K562 (cell line): ENCODE measurements around the gene ENTREP3. TPM values are rescaled to one million over a fixed set of nuclear protein-coding genes. Genes with fewer than 3 reads are reported as not detected.
"Not testable (repeated sequence)": the region's sequence is repeated elsewhere in the genome, so short reads cannot be mapped to it uniquely, and the experiment has no call there.

Experiments used
- ATAC-seq: fragments of 200-7000 bp; cut with Tn5 transposase; 3 replicates; pipeline ENCODE4 v1.9.1; 2020; ENCODE audit warnings: moderate library complexity
- BruUV-seq: library from RNA; stranded (reverse); fragments of 400-500 nt; replicated peaks from 2 replicates; lab custom pipeline; 2021; lab: Mats Ljungman, UMichigan
- CTCF ChIA-PET: fragments of 300-600 bp; formaldehyde crosslinking; extraction: SDS; loops from one replicate; lab custom pipeline; 2021; ENCODE audit warnings: low intra/inter-chr PET ratio; lab: Yijun Ruan, JAX
- POLR2A ChIA-PET: fragments of 300-600, 350-650 bp; sonication (Branson Sonifier 250); formaldehyde crosslinking; extraction: SDS; loops from one replicate; lab custom pipeline; 2021; ENCODE audit warnings: antibody characterized with exemption, inconsistent platforms; lab: Yijun Ruan, JAX
- DNase-seq, 4 experiments: peaks; one replicate each; pipeline versions ENCODE4 v3.0.0 to v3.0.0-alpha.2; 2011 to 2018; ENCODE audit warnings: low spot score in 3 of 4, mixed read lengths in 3 of 4; ENCODE audit errors: extremely low read depth in 1 of 4
- FAIRE-seq: peaks from 2 replicates; lab custom pipeline; 2011; peaks lifted over from hg19 to GRCh38; lab: Jason Lieb, UNC
- H2AFZ ChIP-seq: 2 replicates; pipeline ENCODE4 v1.6.0; 2011; ENCODE audit warnings: low read depth, low read length, control low read depth, inconsistent platforms
- H3K27ac ChIP-seq: fragments of 200-600 bp; 3 replicates; pipeline ENCODE4 v1.8.0; 2011; ENCODE audit warnings: low read depth, mild to moderate bottlenecking, control low read depth, inconsistent platforms, low read length, moderate library complexity, mixed read lengths; ENCODE audit errors: extremely low read depth
- H3K27me3 ChIP-seq, 2 experiments: fragments of 300-600 bp in 1 of 2; 2 replicates in 1 of 2; 3 replicates in 1 of 2; pipeline versions ENCODE4 v1.6.0 to v1.8.0; 2011; ENCODE audit warnings: inconsistent platforms in 2 of 2, low read length in 2 of 2, mild to moderate bottlenecking in 1 of 2, mixed read lengths in 1 of 2, moderate library complexity in 1 of 2; ENCODE audit not compliant: control insufficient read depth in 2 of 2, insufficient read depth in 2 of 2
- H3K36me3 ChIP-seq: fragments of 300-600 bp; 3 replicates; pipeline ENCODE4 v1.8.0; 2011; ENCODE audit warnings: mild to moderate bottlenecking, low read length, inconsistent platforms; ENCODE audit not compliant: control insufficient read depth, insufficient read depth
- H3K4me1 ChIP-seq, 2 experiments: fragments of 200-600 bp in 1 of 2; replicated peaks in 1 of 2; 2 replicates in 1 of 2; 3 replicates in 1 of 2; pipeline versions ENCODE4 v1.5.1 to v1.8.0; 2011; ENCODE audit warnings: inconsistent platforms in 2 of 2, low read length in 2 of 2, mild to moderate bottlenecking in 1 of 2, mixed read lengths in 1 of 2, moderate library complexity in 1 of 2; ENCODE audit not compliant: control insufficient read depth in 2 of 2, insufficient read depth in 2 of 2
- H3K4me2 ChIP-seq: 2 replicates; pipeline ENCODE4 v1.6.1; 2011; ENCODE audit warnings: low read length, control low read depth, inconsistent platforms, mixed read lengths; ENCODE audit not compliant: insufficient read depth
- H3K4me3 ChIP-seq: fragments of 200-600 bp; sonication (generic), shearing (Covaris generic); 2 replicates; pipeline ENCODE4 v1.5.1; 2016; ENCODE audit warnings: control low read depth, inconsistent platforms
- H3K79me2 ChIP-seq: fragments of 200-600 bp; 3 replicates; pipeline ENCODE4 v1.8.0; 2011; ENCODE audit warnings: low read length, inconsistent platforms; ENCODE audit not compliant: control insufficient read depth, insufficient read depth
- H3K9ac ChIP-seq, 2 experiments: 2 replicates each; pipeline versions ENCODE4 v1.6.0 to v1.6.1; 2011; ENCODE audit warnings: low read depth in 2 of 2, low read length in 2 of 2, control low read depth in 1 of 2, inconsistent platforms in 1 of 2, mild to moderate bottlenecking in 1 of 2, mixed read lengths in 1 of 2; ENCODE audit not compliant: insufficient read depth in 1 of 2
- H3K9me1 ChIP-seq: one replicate; pipeline ENCODE4 v1.6.0; 2011; ENCODE audit warnings: inconsistent platforms, mild to moderate bottlenecking, low read length, moderate library complexity; ENCODE audit not compliant: control insufficient read depth, insufficient read depth
- H3K9me3 ChIP-seq: replicated peaks from 2 replicates; pipeline ENCODE4 v1.5.1; 2011; ENCODE audit warnings: low read depth, low read length, inconsistent platforms; ENCODE audit not compliant: control insufficient read depth, insufficient read depth
- H4K20me1 ChIP-seq: replicated peaks from 2 replicates; pipeline ENCODE4 v1.6.1; 2011; ENCODE audit warnings: low read length, inconsistent platforms, mixed read lengths; ENCODE audit not compliant: control insufficient read depth, insufficient read depth
- CBFA2T3 ChIP-seq: fragments of 450-650 bp; IDR thresholded peaks from 2 replicates; pipeline ENCODE4 v1.6.1; 2017
- MTA2 ChIP-seq: fragments of 450-650 bp; IDR thresholded peaks from 2 replicates; pipeline ENCODE4 v1.6.1; 2016; ENCODE audit warnings: low read depth
- PKNOX1 ChIP-seq: fragments of 450-650 bp; IDR thresholded peaks from 2 replicates; pipeline ENCODE4 v1.6.1; 2016
- SPI1 ChIP-seq: IDR thresholded peaks from 2 replicates; pipeline ENCODE4 v1.6.1; 2011; ENCODE audit warnings: low read depth, low read length, control low read depth, borderline replicate concordance
- TCF3 ChIP-seq: sonication (generic); formaldehyde crosslinking; IDR thresholded peaks from 2 replicates; pipeline ENCODE4 v1.4.0; 2020; ENCODE audit warnings: mild to moderate bottlenecking, missing genetic modification reagents
- ZNF263 ChIP-seq: sonication (generic); formaldehyde crosslinking; IDR thresholded peaks from 2 replicates; pipeline ENCODE4 v1.8.0; 2022; ENCODE audit warnings: mild to moderate bottlenecking, missing genetic modification reagents, borderline replicate concordance
- WGBS: fragments of 100-300 bp; shearing (Covaris generic); methylation state at CpG from one replicate; pipeline ENCODE4 v1.1.6; 2016; ENCODE audit warnings: low coverage, mixed read lengths; ENCODE audit not compliant: insufficient coverage; ENCODE audit errors: missing lambda C conversion rate; 5-methylcytosine and 5-hydroxymethylcytosine counted together
- in situ Hi-C: fragments of 300-500 bp; cut with MboI; formaldehyde crosslinking; loops from 4 replicates; pipeline ENCODE4 v1.15.0; 2018; ENCODE audit warnings: inconsistent platforms, mixed read lengths
- intact Hi-C: fragments of 100-400 bp; cut with micrococcal nuclease; formaldehyde crosslinking; loops from 2 replicates; pipeline ENCODE4 v1.14.2; 2022
- polyA plus RNA-seq, 8 experiments: library from polyadenylated mRNA; depleted of rRNA in 4 of 8; stranded (reverse) in 5 of 8; unstranded in 3 of 8; fragments of >200 nt; fragmentation: Nextera tagmentation in 2 of 8; fragmentation: Illumina TruSeq in 1 of 8; extraction: Ambion mirVana in 2 of 8; extraction: Trizol in 1 of 8; gene quantifications; 2 replicates each; pipeline versions ENCODE4 v1.2.1 to v1.2.3, GENCODE V29; 2011 to 2014; ENCODE audit warnings: inconsistent platforms in 1 of 8, missing spikeins in 1 of 8
- total RNA-seq, 7 experiments: library from RNA; depleted of rRNA in 6 of 7; stranded (reverse); fragments of >200 nt in 6 of 7; fragmentation: Illumina TruSeq in 2 of 7; extraction: Trizol in 2 of 7; gene quantifications; 2 replicates each; pipeline versions ENCODE4 v1.2.1 to v1.2.3, GENCODE V29; 2011 to 2021; ENCODE audit warnings: low replicate concordance in 1 of 7

Gene ENTREP3
- total and polyA plus RNA-seq, 9 of the 15 experiments (the other 6 are each of a cell fraction or from before 2014, with no cell fraction given): 1.9 to 41.8 (median 5.9) TPM

GRCh38 chr1:155232001-155232978 is 23.0 kb downstream of the ENTREP3 start:
- WGBS: 59% methylated on average over 10 of the region's 13 CpGs
- H2AFZ ChIP-seq, intact Hi-C loops, BruUV-seq, H3K9ac ChIP-seq, H3K9me3 ChIP-seq, H4K20me1 ChIP-seq, FAIRE-seq, ATAC-seq, H3K27me3 ChIP-seq, CTCF ChIA-PET, H3K27ac ChIP-seq, H3K4me2 ChIP-seq, H3K4me3 ChIP-seq, H3K79me2 ChIP-seq, in situ Hi-C loops, DNase-seq, H3K9me1 ChIP-seq: not testable (repeated sequence)
- Histone ChIP-seq H3K4me1 (peaks cover under 1 to 17% of the 10 kb centered on the region in 2 experiments; a peak in 4 of 5 replicates), H3K36me3 (peaks cover 11% of the 10 kb centered on the region; the same call in 1 of the 3 replicates)
- POLR2A ChIA-PET: interaction anchor here (1.1 kb wide), 1 partner anchor 32 kb away, joined by 3 read pairs; no protein-coding TSS in a partner anchor

- H3K9ac ChIP-seq, H4K20me1 ChIP-seq, H3K4me2 ChIP-seq, H3K27ac ChIP-seq, BruUV-seq, in situ Hi-C loops, H3K36me3 ChIP-seq, intact Hi-C loops, DNase-seq, CTCF ChIA-PET, H3K4me3 ChIP-seq, H3K9me3 ChIP-seq, ATAC-seq, H2AFZ ChIP-seq, H3K27me3 ChIP-seq, H3K9me1 ChIP-seq: not testable (repeated sequence)
- H3K79me2 ChIP-seq: peaks cover 12% of the 10 kb centered on the region
- POLR2A ChIA-PET: interaction anchor here (0.5 to 0.6 kb wide), 2 partner anchors 13 to 39 kb away, joined by 3 to 5 read pairs; no protein-coding TSS in a partner anchor
- TF ChIP-seq ZNF263 (peak; percentile 42; the same call in 1 of the 2 replicates), TCF3 (CRISPR knock-in tag) (peak; percentile 55), SPI1 (peak; percentile 50; the same call in 1 of the 2 replicates), MTA2 (0 out of 2 replicates have a peak, but pooled peaks have one; percentile 24), CBFA2T3 (peak; percentile 61), PKNOX1 (peak; percentile 86)
- H3K4me1 ChIP-seq: peaks cover 8 to 18% of the 10 kb centered on the region in 2 experiments; a peak in 4 of 5 replicates
- 6% methylated on average over 3 of the region's 3 CpGs for WGBS
- peak; percentile 63 for FAIRE-seq
These were observed 24.0 kb downstream of the ENTREP3 start for GRCh38 chr1:155231302-155231701.
